ENCODE data around the gene MRTFB.

Gene MRTFB

DNA sequence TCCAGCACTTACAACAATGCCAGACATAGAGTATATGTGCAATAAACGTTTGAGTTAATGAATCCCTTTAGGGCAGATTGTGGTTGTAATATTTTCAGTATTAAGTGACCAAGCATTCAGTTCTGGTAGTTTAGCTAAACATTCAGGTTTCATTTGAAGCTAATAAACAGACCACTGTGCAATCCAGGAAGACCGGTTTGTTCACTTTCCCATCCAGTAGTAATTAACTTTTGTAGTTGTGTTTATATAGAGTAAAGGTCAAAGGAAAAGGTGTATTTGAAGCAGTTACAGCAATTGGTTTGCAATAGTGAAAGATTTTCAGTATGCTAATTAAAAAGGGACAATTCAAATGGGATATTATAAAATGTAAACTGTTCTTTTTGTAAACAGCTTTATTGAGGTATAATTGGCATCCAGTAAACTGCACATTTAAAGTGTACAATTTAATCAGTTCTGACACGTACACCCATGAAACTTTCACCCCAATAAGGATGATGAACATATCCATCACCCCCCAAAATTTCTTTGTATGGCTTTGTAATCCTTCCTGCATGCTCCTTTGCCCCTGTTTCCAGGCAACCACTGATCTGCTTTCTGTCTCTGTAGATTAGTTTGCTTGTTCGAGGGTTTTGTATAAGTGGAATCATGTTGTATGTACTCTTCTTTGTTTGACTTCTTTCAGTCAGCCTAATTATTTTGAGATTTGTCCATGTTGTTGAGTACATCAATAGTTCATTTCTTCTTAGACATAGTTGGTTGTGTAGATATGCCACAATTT, 26.3 kb downstream of the MRTFB start:
- no peak for DNase-seq (ENCODE audit: low read depth)
- no peak overlapping the region for H3K4me3 ChIP-seq (ENCODE audit: low read length)
- TF ChIP-seq, protein P1, sequence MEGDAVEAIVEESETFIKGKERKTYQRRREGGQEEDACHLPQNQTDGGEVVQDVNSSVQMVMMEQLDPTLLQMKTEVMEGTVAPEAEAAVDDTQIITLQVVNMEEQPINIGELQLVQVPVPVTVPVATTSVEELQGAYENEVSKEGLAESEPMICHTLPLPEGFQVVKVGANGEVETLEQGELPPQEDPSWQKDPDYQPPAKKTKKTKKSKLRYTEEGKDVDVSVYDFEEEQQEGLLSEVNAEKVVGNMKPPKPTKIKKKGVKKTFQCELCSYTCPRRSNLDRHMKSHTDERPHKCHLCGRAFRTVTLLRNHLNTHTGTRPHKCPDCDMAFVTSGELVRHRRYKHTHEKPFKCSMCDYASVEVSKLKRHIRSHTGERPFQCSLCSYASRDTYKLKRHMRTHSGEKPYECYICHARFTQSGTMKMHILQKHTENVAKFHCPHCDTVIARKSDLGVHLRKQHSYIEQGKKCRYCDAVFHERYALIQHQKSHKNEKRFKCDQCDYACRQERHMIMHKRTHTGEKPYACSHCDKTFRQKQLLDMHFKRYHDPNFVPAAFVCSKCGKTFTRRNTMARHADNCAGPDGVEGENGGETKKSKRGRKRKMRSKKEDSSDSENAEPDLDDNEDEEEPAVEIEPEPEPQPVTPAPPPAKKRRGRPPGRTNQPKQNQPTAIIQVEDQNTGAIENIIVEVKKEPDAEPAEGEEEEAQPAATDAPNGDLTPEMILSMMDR (conservative IDR thresholded peaks at IDR 0.05; ENCODE audit: low read length), result no peak

DNA sequence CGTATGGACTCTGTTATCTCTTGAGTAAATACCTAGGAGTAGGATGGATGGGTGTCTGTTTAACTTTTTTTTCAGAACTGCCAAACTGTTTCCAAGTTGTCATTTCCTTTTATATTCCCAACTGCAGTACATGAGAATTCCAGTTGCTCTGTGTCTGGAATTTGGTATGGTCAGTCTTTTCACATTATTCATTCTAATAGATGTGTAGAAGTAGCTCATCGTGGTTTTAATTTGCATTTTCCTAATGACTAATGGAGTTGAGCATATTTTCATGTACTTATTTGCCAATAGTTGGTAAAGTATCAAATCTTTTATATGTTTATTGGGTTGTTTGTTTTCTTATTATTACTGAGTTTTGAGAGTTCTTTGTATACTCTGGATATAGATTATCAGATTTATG, 27.0 kb downstream of the MRTFB start:
- H3K4me3 ChIP-seq (ENCODE audit: low read length), result no peak overlapping the region
- peak; percentile 51 for DNase-seq (ENCODE audit: low read depth)
- TF ChIP-seq, protein P1 (conservative IDR thresholded peaks at IDR 0.05; ENCODE audit: low read length), result no peak

DNA sequence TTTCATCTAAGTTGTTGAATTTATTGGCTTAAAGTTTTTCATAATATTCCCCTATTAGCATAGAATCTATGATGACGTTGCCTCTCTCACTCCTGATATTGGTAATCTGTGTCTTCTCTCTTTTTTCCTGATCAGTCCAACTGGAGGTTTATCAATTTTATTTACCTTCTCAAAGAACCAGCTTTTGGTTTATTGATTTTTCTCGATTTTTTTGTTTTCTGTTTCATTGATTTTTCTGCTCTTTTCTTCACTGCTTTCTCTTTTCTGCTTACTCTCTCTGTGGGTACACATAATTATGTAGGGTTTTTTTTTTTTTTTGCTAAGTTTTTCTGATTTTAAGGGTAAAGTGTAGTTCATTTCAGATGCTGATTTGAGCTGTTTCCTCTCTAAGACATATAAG, 29.7 kb downstream of the MRTFB start:
- no peak for DNase-seq (ENCODE audit: low read depth)
- TF ChIP-seq, protein P1 (conservative IDR thresholded peaks at IDR 0.05; ENCODE audit: low read length), result no peak
- no peak overlapping the region for H3K4me3 ChIP-seq (ENCODE audit: low read length)

DNA sequence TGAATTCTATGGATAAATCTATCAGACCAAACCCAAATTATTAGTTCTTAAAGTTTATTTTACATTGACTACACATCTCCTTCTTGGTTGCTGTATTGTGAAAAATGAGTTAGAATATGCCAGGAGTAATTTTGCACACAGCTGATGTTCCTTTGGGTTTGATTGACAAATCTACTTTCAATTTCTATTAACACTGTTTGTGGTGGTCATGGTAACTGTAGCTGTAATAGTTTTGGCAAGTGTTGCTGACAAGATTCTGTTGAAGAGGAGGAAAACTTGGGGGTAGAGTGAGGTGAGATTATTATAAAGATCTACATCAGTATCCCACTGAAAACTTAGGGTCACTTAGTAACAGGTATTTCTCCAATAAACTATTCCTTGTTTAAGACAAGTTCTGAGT, 30.3 kb downstream of the MRTFB start:
- H3K4me3 ChIP-seq (ENCODE audit: low read length), result no peak overlapping the region
- TF ChIP-seq, protein P1 (conservative IDR thresholded peaks at IDR 0.05; ENCODE audit: low read length), result no peak
- DNase-seq (ENCODE audit: low read depth), result no peak

DNA sequence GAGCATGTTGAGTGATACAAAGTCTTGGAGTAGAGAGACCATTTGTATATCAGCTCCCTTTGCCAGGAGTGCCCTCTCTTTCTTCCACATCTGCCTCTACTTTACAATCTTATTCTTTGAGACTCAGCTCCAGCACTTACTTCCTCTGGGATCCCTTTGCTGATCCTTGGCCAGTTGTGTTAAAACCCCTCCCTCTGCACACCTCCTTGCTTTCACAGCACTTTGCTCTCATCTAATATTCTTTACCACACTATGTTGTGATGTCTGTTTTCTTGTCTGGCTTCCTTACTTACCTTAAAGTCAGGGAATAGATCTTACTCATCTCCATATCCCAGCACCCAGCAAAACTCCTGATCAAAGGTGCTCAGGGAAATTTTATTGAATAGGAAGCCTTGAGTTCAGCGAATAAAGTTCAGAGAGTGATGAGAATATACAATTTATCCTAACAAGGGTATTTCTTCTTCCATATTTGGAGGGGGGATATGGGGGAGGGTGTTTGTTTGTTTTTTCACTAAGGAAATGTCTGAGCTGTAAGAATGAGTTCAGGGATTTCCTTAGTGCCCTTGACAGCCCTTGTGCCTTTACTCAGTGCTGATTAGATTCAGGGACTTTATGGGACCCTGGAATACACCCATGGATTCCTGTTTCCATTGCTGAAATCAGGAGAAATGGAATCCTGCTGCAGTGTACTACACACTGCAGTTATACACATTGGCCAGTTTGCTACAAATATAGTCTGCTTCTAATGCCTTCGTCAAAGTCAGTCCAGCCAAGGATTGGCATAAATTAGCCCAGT, 32.0 kb downstream of the MRTFB start:
- no peak overlapping the region for H3K4me3 ChIP-seq (ENCODE audit: low read length)
- TF ChIP-seq, protein P1 (conservative IDR thresholded peaks at IDR 0.05; ENCODE audit: low read length), result no peak
- DNase-seq (ENCODE audit: low read depth), result no peak

DNA sequence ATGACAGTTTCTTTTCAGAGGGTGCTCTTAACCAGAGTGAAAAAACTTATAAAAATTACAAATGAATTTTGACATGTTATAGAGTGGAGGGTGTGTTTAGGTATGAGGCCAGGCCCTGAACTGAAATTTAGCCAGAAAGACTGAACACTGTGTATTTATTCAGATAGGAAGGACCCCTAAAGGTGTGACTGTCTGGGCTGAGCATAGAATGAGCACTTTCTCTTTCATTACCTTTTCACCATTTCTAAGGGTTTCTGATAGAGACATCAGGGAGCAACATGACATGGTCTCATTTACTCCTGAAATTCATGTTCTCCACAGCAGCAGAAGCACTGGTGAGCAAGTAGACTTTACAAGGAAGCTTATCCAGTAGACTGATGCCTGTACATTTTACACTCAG, 32.9 kb downstream of the MRTFB start:
- H3K4me3 ChIP-seq (ENCODE audit: low read length), result no peak overlapping the region
- TF ChIP-seq, protein P1 (conservative IDR thresholded peaks at IDR 0.05; ENCODE audit: low read length), result no peak
- no peak for DNase-seq (ENCODE audit: low read depth)
